ENCODE results near the gene CHRDL2. TPM values are rescaled to one million over a fixed set of nuclear protein-coding genes. Genes with fewer than 3 reads are reported as not detected.

The CHRDL2 gene
- total and polyA plus RNA-seq, 2 of the 4 experiments (the other 2 are of a cell fraction) = 0.80 TPM; not detected in 1

- Histone ChIP-seq H3K14ac (replicated peaks; ENCODE audit: low read depth, low read length) (no peak overlapping the region), H3K4ac (ENCODE audit: low read depth, low read length) (no peak overlapping the region), H3K79me1 (ENCODE audit: low read depth in 1 of 2, low read length in 2 of 2) (no peaks in the 10 kb centered on the region), H4K5ac (ENCODE audit: low read depth, low read length) (peak overlapping the region; percentile 59; the same call in 1 of the 2 replicates), H2AFZ (replicated peaks; ENCODE audit: low read length, poor library complexity) (no peak overlapping the region), H3K9me1 (ENCODE audit: insufficient read depth, low read length) (peaks cover 20% of the 10 kb centered on the region), H3K4me2 (ENCODE audit: low read depth, low read length) (no peak overlapping the region), H2AK5ac (ENCODE audit: low read depth, low read length) (peak overlapping the region; percentile 71; the same call in 1 of the 2 replicates), H3K56ac (ENCODE audit: extremely low read depth, insufficient read depth, low read length) (no peak overlapping the region), H3K9me3 (ENCODE audit: control insufficient read depth, insufficient read depth, low read length) (no peaks in the 10 kb centered on the region), H4K20me1 (ENCODE audit: insufficient read depth, low read length) (no peaks in the 10 kb centered on the region), H3K9ac (ENCODE audit: low read depth, low read length) (no peak overlapping the region), H3K18ac (ENCODE audit: low read depth, low read length) (peak overlapping the region; percentile 38; the same call in 1 of the 2 replicates), H3K27me3 (ENCODE audit: control insufficient read depth, insufficient read depth, low read length) (peaks cover 5% of the 10 kb centered on the region; the same call in 1 of the 2 replicates), H3K23ac (ENCODE audit: low read depth, low read length) (no peak overlapping the region), H3K4me1 (ENCODE audit: control insufficient read depth, insufficient read depth, low read length) (peaks cover 45% of the 10 kb centered on the region), H2BK120ac (ENCODE audit: low read depth, low read length) (peak overlapping the region; percentile 59), H2AK9ac (replicated peaks; ENCODE audit: low read depth, low read length, poor library complexity) (no peak overlapping the region), H3K27ac (ENCODE audit: insufficient read depth, low read length) (no peak overlapping the region), H2BK15ac (ENCODE audit: low read depth, low read length) (peak overlapping the region; percentile 54; the same call in 1 of the 3 replicates), H4K8ac (ENCODE audit: low read depth in 2 of 2, low read length in 2 of 2) (no peak overlapping the region; a peak in 1 of 4 replicates), H4K91ac (ENCODE audit: insufficient read depth, low read depth, low read length) (peak overlapping the region; percentile 19; the same call in 1 of the 2 replicates), H2BK5ac (ENCODE audit: low read depth, low read length, poor library complexity, severe bottlenecking) (no peak overlapping the region), H3K4me3 (ENCODE audit: insufficient read depth, low read depth, low read length) (no peak overlapping the region), H3K36me3 (ENCODE audit: control insufficient read depth, insufficient read depth, low read length) (no peaks in the 10 kb centered on the region), H2BK20ac (ENCODE audit: low read depth, low read length) (no peak overlapping the region)
- ChIA-PET POLR2A (ENCODE audit: unreplicated experiment) (no interaction called here), CTCF (interaction anchor here (7.4 kb wide), 1 partner anchor 21 kb away, joined by 66 read pairs; no protein-coding TSS in a partner anchor)
- ATAC-seq (ENCODE audit: low read depth) (no peak), DNase-seq (no peak)
- WGBS, 2 experiments (ENCODE audit: extremely low coverage in 2 of 2, insufficient read length in 1 of 2) = 83% methylated on average over 1 of the region's 5 CpGs; no CpG with 5 or more reads in 1 of the 2 experiments
- in situ Hi-C loops (cut with MboI; ENCODE audit: low sequenced_read_pairs) (no loop called here), dilution Hi-C loops (cut with HindIII; ENCODE audit: low sequenced_read_pairs, unreplicated experiment) (no loop called here), intact Hi-C loops (cut with micrococcal nuclease) (loop anchor here (5.0 kb wide), 1 partner anchor 586 kb away; no protein-coding TSS in a partner anchor)
- TF ChIP-seq, protein P1, sequence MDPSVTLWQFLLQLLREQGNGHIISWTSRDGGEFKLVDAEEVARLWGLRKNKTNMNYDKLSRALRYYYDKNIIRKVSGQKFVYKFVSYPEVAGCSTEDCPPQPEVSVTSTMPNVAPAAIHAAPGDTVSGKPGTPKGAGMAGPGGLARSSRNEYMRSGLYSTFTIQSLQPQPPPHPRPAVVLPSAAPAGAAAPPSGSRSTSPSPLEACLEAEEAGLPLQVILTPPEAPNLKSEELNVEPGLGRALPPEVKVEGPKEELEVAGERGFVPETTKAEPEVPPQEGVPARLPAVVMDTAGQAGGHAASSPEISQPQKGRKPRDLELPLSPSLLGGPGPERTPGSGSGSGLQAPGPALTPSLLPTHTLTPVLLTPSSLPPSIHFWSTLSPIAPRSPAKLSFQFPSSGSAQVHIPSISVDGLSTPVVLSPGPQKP (IDR thresholded peaks at IDR 0.05; ENCODE audit: borderline replicate concordance, low read depth, low read length) = no peak
- TF ChIP-seq CHD1 (IDR thresholded peaks at IDR 0.05; ENCODE audit: low read depth, low read length) (no peak), MAZ (IDR thresholded peaks at IDR 0.05; ENCODE audit: borderline replicate concordance, low read depth, low read length) (no peak), RCOR1 (IDR thresholded peaks at IDR 0.05; ENCODE audit: insufficient replicate concordance, low read length) (no peak), MAFK (IDR thresholded peaks at IDR 0.05; ENCODE audit: low read depth, low read length) (no peak), RFX5 (IDR thresholded peaks at IDR 0.05; ENCODE audit: low read depth, low read length) (no peak), NFE2L2 (IDR thresholded peaks at IDR 0.05; ENCODE audit: low read depth, low read length) (no peak), BHLHE40 (IDR thresholded peaks at IDR 0.05; ENCODE audit: low read depth, low read length) (no peak), CTCF (conservative IDR thresholded peaks at IDR 0.05; ENCODE audit: low read depth, low read length) (no peak), CEBPB (IDR thresholded peaks at IDR 0.05; ENCODE audit: low read depth, low read length) (no peak), RAD21 (IDR thresholded peaks at IDR 0.05; ENCODE audit: low read length) (no peak), POLR2A (IDR thresholded peaks at IDR 0.05; ENCODE audit: low read depth, low read length) (no peak), FOS (IDR thresholded peaks at IDR 0.05; ENCODE audit: low read depth, low read length) (no peak)
- TF ChIP-seq, protein P2, sequence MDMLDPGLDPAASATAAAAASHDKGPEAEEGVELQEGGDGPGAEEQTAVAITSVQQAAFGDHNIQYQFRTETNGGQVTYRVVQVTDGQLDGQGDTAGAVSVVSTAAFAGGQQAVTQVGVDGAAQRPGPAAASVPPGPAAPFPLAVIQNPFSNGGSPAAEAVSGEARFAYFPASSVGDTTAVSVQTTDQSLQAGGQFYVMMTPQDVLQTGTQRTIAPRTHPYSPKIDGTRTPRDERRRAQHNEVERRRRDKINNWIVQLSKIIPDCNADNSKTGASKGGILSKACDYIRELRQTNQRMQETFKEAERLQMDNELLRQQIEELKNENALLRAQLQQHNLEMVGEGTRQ (IDR thresholded peaks at IDR 0.05; ENCODE audit: low read depth, low read length) = no peak
- BruUV-seq (replicated peaks) = no TSS peak
These were observed 7.7 kb downstream of the CHRDL2 start for GRCh38 chr11:74723511-74723910.
